ENCODE data around the gene MRPS21. TPM values are rescaled to one million over a fixed set of nuclear protein-coding genes. Genes with fewer than 3 reads are reported as not detected.
A peak's percentile ranks its signal among the peaks of the same experiment; 100 is the strongest.

Gene MRPS21
- total and polyA plus RNA-seq, 4 donors, result 15.0 to 56.5 (median 22.9) TPM

DNA sequence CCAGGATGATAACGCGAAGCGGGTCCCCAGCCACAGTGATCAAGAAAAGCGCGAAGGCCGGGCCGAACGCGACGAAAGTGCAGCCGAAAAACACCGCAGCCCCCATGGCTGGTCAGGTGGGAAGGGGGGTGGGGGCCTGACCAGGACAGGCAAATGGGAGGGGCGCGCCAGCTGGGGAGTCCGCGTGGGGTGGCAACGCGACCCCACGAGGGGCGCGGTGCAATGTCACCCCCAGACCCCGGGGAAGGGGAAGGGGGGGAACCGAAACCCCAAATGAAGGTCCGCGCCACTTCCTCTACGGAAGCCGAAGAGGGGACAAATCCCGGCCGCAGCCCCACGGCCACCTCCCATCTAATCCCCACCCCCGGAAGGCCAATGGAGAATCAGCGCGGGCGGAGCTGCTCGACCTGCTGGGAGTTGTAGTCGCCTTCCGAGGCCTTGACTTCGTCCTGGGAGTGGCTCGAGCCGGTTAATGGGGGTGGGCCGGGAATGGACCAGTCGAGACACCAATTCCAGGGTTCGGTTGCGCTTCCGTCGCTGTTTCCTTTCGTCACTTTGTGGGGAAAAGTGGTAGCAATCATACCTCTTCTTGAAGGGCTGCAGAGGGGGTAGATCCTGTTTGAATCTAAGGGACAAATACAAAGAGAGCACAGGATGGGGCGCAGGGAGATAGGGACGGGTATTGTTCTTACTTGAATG, 24.8 kb upstream of the MRPS21 start, which contains the start of gene APH1A:
APH1A (minus strand) TSS at position 312 of the 699 bp plus-strand sequence; CDS start at position 106, 206 bp downstream.
- Histone ChIP-seq H3K4me3 (ENCODE audit: low read depth in 1 of 3, low read length in 3 of 3) (peak within 1 kb of the TSS; percentile 77 to 99 (median 89)), H3K9me3 (ENCODE audit: control insufficient read depth in 4 of 4, low read length in 3 of 4) (no peaks in the 10 kb centered on the region), H3K27ac (ENCODE audit: low read depth in 1 of 2, low read length in 2 of 2) (peak within 1 kb of the TSS; percentile 91 to 94), H3K9ac (ENCODE audit: low read depth in 1 of 2, low read length in 2 of 2) (peak within 1 kb of the TSS; percentile 97 to 99), H3K36me3 (ENCODE audit: control insufficient read depth in 4 of 4, insufficient read depth in 3 of 4, low read depth in 1 of 4, low read length in 3 of 4) (peaks cover 5 to 27% (median 23%) of the 10 kb centered on the region in 4 donors), H3K4me1 (ENCODE audit: control insufficient read depth in 4 of 4, insufficient read depth in 4 of 4, low read length in 3 of 4) (peaks cover 0 to 22% (median 19%) of the 10 kb centered on the region in 4 donors), H3K27me3 (ENCODE audit: control insufficient read depth in 4 of 4, insufficient read depth in 4 of 4, low read length in 3 of 4) (no peaks in the 10 kb centered on the region)
- TF ChIP-seq GABPA (IDR thresholded peaks at IDR 0.05 in 1 of 2, conservative IDR thresholded peaks at IDR 0.05 in 1 of 2) (peak; percentile 66 to 92), EGR1 (IDR thresholded peaks at IDR 0.05; ENCODE audit: low read depth in 2 of 2) (peak; percentile 43 to 73), RXRA (IDR thresholded peaks at IDR 0.05) (peak; percentile 72 to 80), TAF1 (conservative IDR thresholded peaks at IDR 0.05) (peak; percentile 81), JUND (IDR thresholded peaks at IDR 0.05) (no peak), YY1 (IDR thresholded peaks at IDR 0.05) (peak; percentile 97), HNF4A (conservative IDR thresholded peaks at IDR 0.05) (peak; percentile 36 to 54), RAD21 (IDR thresholded peaks at IDR 0.05) (no peak), HNF4G (IDR thresholded peaks at IDR 0.05) (no peak), FOXA2 (IDR thresholded peaks at IDR 0.05) (no peak), FOXA1 (IDR thresholded peaks at IDR 0.05) (peak; percentile 61), SP1 (IDR thresholded peaks at IDR 0.05) (peak; percentile 85), NR2F2 (IDR thresholded peaks at IDR 0.05) (peak; percentile 71)
- TF ChIP-seq, protein P1, sequence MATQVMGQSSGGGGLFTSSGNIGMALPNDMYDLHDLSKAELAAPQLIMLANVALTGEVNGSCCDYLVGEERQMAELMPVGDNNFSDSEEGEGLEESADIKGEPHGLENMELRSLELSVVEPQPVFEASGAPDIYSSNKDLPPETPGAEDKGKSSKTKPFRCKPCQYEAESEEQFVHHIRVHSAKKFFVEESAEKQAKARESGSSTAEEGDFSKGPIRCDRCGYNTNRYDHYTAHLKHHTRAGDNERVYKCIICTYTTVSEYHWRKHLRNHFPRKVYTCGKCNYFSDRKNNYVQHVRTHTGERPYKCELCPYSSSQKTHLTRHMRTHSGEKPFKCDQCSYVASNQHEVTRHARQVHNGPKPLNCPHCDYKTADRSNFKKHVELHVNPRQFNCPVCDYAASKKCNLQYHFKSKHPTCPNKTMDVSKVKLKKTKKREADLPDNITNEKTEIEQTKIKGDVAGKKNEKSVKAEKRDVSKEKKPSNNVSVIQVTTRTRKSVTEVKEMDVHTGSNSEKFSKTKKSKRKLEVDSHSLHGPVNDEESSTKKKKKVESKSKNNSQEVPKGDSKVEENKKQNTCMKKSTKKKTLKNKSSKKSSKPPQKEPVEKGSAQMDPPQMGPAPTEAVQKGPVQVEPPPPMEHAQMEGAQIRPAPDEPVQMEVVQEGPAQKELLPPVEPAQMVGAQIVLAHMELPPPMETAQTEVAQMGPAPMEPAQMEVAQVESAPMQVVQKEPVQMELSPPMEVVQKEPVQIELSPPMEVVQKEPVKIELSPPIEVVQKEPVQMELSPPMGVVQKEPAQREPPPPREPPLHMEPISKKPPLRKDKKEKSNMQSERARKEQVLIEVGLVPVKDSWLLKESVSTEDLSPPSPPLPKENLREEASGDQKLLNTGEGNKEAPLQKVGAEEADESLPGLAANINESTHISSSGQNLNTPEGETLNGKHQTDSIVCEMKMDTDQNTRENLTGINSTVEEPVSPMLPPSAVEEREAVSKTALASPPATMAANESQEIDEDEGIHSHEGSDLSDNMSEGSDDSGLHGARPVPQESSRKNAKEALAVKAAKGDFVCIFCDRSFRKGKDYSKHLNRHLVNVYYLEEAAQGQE (IDR thresholded peaks at IDR 0.05), result peak; percentile 84
- TF ChIP-seq, protein P2, sequence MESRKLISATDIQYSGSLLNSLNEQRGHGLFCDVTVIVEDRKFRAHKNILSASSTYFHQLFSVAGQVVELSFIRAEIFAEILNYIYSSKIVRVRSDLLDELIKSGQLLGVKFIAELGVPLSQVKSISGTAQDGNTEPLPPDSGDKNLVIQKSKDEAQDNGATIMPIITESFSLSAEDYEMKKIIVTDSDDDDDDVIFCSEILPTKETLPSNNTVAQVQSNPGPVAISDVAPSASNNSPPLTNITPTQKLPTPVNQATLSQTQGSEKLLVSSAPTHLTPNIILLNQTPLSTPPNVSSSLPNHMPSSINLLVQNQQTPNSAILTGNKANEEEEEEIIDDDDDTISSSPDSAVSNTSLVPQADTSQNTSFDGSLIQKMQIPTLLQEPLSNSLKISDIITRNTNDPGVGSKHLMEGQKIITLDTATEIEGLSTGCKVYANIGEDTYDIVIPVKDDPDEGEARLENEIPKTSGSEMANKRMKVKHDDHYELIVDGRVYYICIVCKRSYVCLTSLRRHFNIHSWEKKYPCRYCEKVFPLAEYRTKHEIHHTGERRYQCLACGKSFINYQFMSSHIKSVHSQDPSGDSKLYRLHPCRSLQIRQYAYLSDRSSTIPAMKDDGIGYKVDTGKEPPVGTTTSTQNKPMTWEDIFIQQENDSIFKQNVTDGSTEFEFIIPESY (IDR thresholded peaks at IDR 0.05), result peak; percentile 94
- TF ChIP-seq, protein P3, sequence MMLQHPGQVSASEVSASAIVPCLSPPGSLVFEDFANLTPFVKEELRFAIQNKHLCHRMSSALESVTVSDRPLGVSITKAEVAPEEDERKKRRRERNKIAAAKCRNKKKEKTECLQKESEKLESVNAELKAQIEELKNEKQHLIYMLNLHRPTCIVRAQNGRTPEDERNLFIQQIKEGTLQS (IDR thresholded peaks at IDR 0.05), result peak; percentile 22
- TF ChIP-seq, protein P4, sequence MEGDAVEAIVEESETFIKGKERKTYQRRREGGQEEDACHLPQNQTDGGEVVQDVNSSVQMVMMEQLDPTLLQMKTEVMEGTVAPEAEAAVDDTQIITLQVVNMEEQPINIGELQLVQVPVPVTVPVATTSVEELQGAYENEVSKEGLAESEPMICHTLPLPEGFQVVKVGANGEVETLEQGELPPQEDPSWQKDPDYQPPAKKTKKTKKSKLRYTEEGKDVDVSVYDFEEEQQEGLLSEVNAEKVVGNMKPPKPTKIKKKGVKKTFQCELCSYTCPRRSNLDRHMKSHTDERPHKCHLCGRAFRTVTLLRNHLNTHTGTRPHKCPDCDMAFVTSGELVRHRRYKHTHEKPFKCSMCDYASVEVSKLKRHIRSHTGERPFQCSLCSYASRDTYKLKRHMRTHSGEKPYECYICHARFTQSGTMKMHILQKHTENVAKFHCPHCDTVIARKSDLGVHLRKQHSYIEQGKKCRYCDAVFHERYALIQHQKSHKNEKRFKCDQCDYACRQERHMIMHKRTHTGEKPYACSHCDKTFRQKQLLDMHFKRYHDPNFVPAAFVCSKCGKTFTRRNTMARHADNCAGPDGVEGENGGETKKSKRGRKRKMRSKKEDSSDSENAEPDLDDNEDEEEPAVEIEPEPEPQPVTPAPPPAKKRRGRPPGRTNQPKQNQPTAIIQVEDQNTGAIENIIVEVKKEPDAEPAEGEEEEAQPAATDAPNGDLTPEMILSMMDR (IDR thresholded peaks at IDR 0.05; ENCODE audit: low read depth, low read length, missing input control), result peak; percentile 9
- TF ChIP-seq, protein P5, sequence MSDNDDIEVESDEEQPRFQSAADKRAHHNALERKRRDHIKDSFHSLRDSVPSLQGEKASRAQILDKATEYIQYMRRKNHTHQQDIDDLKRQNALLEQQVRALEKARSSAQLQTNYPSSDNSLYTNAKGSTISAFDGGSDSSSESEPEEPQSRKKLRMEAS (IDR thresholded peaks at IDR 0.05), result peak; percentile 69
- WGBS, result under 1% methylated on average over 49 of the region's 49 CpGs
- peak; percentile 89 for DNase-seq (ENCODE audit: low spot score)
